GM12875 (cell line): ENCODE data around the gene DSP.

Experiments used
- H3K4me3 ChIP-seq: one replicate; pipeline ENCODE4 v1.5.1; 2011; ENCODE audit warnings: low read depth, low read length, control low read depth
- CTCF ChIP-seq: IDR thresholded peaks from 2 replicates; pipeline ENCODE4 v1.5.1; 2011; ENCODE audit warnings: low read depth, mild to moderate bottlenecking, control low read depth, inconsistent platforms, low read length, moderate library complexity, borderline replicate concordance; ENCODE audit not compliant: insufficient read depth

DSP gene

GRCh38 chr6:7604506-7604905 lies 63.0 kb downstream of the DSP start:
- H3K4me3 ChIP-seq, result no peak overlapping the region
- TF ChIP-seq CTCF, result no peak

- TF ChIP-seq CTCF, result peak; percentile 56; the same call in 1 of the 2 replicates
- H3K4me3 ChIP-seq, result no peak overlapping the region
These were observed 74.3 kb downstream of the DSP start for GRCh38 chr6:7615611-7616383.

- no peak overlapping the region for H3K4me3 ChIP-seq
These were observed 76.6 kb downstream of the DSP start for GRCh38 chr6:7617801-7618764.

GRCh38 chr6:7621761-7622160 lies 80.3 kb downstream of the DSP start:
- H3K4me3 ChIP-seq, result no peak overlapping the region
- no peak for TF ChIP-seq CTCF

More at GRCh38 chr6:7617801-7618764, 76.6 kb downstream of the DSP start:
- no peak for TF ChIP-seq CTCF

GRCh38 chr6:7624796-7625710 lies 83.6 kb downstream of the DSP start:
- no peak overlapping the region for H3K4me3 ChIP-seq
- no peak for TF ChIP-seq CTCF

GRCh38 chr6:7628479-7628878 lies 87.0 kb downstream of the DSP start:
- no peak overlapping the region for H3K4me3 ChIP-seq
- no peak for TF ChIP-seq CTCF
